Measurements from ENCODE around the gene REXO5.

REXO5 gene

DNA sequence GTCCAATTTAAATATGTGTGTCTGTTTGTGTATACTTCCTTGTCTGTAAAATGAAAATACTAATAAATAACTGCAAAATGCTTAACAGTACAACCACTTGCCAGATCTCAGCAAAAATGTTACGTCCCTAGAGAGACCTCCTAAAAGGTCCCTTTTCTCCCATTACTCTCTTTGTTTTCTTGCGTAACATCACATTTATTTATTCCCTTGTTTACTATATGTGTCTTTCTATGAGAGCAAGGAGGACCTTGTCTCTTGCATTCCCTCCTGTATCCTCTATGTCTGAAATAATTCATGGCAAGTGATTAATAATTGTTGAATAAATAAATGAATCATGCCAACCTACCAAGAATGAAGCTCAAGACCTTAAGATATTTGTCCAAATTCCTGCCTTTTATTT lies 40.6 kb upstream of the REXO5 start:
- TF ChIP-seq, protein P1, sequence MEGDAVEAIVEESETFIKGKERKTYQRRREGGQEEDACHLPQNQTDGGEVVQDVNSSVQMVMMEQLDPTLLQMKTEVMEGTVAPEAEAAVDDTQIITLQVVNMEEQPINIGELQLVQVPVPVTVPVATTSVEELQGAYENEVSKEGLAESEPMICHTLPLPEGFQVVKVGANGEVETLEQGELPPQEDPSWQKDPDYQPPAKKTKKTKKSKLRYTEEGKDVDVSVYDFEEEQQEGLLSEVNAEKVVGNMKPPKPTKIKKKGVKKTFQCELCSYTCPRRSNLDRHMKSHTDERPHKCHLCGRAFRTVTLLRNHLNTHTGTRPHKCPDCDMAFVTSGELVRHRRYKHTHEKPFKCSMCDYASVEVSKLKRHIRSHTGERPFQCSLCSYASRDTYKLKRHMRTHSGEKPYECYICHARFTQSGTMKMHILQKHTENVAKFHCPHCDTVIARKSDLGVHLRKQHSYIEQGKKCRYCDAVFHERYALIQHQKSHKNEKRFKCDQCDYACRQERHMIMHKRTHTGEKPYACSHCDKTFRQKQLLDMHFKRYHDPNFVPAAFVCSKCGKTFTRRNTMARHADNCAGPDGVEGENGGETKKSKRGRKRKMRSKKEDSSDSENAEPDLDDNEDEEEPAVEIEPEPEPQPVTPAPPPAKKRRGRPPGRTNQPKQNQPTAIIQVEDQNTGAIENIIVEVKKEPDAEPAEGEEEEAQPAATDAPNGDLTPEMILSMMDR (IDR thresholded peaks at IDR 0.05; ENCODE audit: low read depth, low read length, missing control alignments) = no peak
- in situ Hi-C loops (cut with HindIII; ENCODE audit: low pct_ligation_motif_present, low sequenced_read_pairs) = no loop called here
- DNase-seq = no peak
- no peaks in the 10 kb centered on the region for H3K27me3 ChIP-seq (replicated peaks)
- H3K4me3 ChIP-seq (ENCODE audit: low read depth, low read length) = no peak overlapping the region
- H3K27ac ChIP-seq = no peak overlapping the region
- no peaks in the 10 kb centered on the region for H3K36me3 ChIP-seq (replicated peaks)

DNA sequence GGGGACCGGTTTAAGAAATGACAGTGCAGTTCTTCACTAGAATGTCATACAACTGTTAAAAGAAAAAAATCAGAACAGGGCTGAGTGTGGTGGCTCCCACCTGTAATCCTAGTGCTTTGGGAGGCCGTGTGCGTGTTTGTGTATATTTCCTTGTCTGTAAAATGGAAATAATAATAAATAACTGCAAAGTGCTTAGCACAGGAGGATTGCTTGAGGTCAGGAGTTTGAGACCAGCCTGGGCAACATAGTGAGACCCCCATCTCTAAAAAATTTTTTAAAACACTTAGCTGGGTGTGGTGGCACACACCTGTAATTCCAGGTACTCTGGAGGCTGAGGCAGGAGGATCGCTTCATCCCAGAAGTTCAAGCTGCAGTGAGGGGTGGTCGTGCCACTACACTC lies 40.0 kb upstream of the REXO5 start:
- Histone ChIP-seq H3K4me3 (ENCODE audit: low read depth, low read length) (no peak overlapping the region), H3K27ac (no peak overlapping the region), H3K27me3 (replicated peaks) (no peaks in the 10 kb centered on the region), H3K36me3 (replicated peaks) (no peaks in the 10 kb centered on the region)
- DNase-seq = no peak
- in situ Hi-C loops (cut with HindIII; ENCODE audit: low pct_ligation_motif_present, low sequenced_read_pairs) = no loop called here
- TF ChIP-seq, protein P1 (IDR thresholded peaks at IDR 0.05; ENCODE audit: low read depth, low read length, missing control alignments) = no peak

DNA sequence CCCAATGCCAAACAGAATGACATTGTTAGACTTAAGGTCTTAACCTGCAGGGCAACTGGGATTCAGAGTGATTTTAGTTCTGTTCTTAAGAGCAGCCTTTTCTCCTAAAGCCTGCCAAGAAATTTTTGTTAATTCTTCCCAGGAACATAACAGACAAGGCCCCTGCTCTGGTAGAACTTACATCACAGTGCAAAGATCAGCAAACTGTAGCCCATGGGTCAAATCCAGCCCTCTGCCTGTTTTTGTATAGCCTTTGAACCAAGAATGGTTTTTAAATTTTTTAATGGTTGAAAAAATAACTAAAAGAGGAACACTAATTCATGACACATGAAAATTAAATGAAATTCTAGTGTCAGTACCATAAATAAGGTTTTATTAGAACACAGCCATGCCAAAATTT lies 38.8 kb upstream of the REXO5 start:
- Histone ChIP-seq H3K27me3 (replicated peaks) (no peaks in the 10 kb centered on the region), H3K36me3 (replicated peaks) (no peaks in the 10 kb centered on the region), H3K4me3 (ENCODE audit: low read depth, low read length) (no peak overlapping the region), H3K27ac (no peak overlapping the region)
- DNase-seq = no peak
- in situ Hi-C loops (cut with HindIII; ENCODE audit: low pct_ligation_motif_present, low sequenced_read_pairs) = no loop called here
- TF ChIP-seq, protein P1 (IDR thresholded peaks at IDR 0.05; ENCODE audit: low read depth, low read length, missing control alignments) = no peak

DNA sequence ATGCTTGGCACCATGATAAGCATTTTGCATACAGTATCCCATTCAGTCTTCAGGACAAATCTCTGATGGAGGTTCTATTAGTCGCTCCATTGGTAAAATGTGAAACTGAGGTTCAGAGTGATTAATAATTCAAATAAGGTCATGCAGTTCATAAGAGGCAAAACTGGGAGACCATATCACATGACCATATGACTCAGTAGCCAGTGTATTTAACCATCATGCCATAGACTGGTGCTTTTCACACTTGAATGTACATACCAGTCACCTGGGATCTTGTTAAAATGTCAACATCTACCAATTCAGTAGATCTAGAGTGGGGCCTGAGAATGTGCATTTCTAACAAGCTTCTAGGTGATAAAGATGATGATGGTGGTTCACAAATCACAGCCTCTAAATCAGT lies 38.2 kb upstream of the REXO5 start:
- Histone ChIP-seq H3K4me3 (ENCODE audit: low read depth, low read length) (no peak overlapping the region), H3K27ac (no peak overlapping the region), H3K36me3 (replicated peaks) (no peaks in the 10 kb centered on the region), H3K27me3 (replicated peaks) (no peaks in the 10 kb centered on the region)
- DNase-seq = no peak
- TF ChIP-seq, protein P1 (IDR thresholded peaks at IDR 0.05; ENCODE audit: low read depth, low read length, missing control alignments) = no peak
- in situ Hi-C loops (cut with HindIII; ENCODE audit: low pct_ligation_motif_present, low sequenced_read_pairs) = no loop called here

DNA sequence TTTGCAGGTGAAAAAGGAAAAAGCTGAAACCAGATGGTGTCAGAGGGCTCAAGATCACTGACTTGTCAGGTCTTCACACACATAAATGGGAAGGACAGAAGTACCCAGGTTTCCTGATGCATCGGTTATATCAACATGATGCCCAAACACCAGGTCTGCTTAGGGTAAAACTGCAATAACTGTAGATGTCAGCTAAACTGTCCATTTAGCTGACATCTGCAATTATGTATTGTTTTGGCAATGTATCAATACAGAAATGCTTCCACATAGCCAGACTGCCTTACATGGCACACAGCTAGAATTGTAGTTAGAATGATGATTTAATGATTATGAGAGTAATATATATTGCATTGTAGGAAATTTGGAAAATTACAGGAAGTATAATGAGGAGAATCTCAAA lies 37.5 kb upstream of the REXO5 start:
- Histone ChIP-seq H3K27ac (no peak overlapping the region), H3K4me3 (ENCODE audit: low read depth, low read length) (no peak overlapping the region), H3K36me3 (replicated peaks) (no peaks in the 10 kb centered on the region), H3K27me3 (replicated peaks) (no peaks in the 10 kb centered on the region)
- DNase-seq = no peak
- in situ Hi-C loops (cut with HindIII; ENCODE audit: low pct_ligation_motif_present, low sequenced_read_pairs) = no loop called here
- TF ChIP-seq, protein P1 (IDR thresholded peaks at IDR 0.05; ENCODE audit: low read depth, low read length, missing control alignments) = no peak

DNA sequence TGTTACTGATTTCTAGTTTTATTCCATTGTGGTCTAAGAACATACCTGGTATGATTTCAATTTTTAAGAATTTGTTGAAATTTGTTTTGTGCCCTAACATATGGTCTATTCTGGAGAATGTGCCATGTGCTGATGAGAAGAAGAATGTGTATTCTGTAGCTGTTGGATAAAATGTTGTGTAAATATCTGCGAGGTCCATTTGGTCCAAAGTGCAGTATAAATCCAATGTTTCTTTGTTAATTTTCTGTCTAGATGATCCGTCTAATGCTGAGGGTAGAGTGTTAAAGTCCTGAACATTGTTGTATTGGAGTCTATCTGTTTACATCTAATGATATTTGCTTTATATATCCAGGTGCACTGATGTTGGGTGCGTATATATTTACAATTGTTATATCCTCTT lies 32.6 kb upstream of the REXO5 start:
- in situ Hi-C loops (cut with HindIII; ENCODE audit: low pct_ligation_motif_present, low sequenced_read_pairs) = no loop called here
- no peak for DNase-seq
- TF ChIP-seq, protein P1 (IDR thresholded peaks at IDR 0.05; ENCODE audit: low read depth, low read length, missing control alignments) = no peak
- Histone ChIP-seq H3K27me3 (replicated peaks) (no peaks in the 10 kb centered on the region), H3K27ac (no peak overlapping the region), H3K4me3 (ENCODE audit: low read depth, low read length) (no peak overlapping the region), H3K36me3 (replicated peaks) (no peaks in the 10 kb centered on the region)
